H1 (cell line): ENCODE data around the gene USP30.

Source experiments
- CTCF ChIP-seq, 3 experiments: IDR thresholded peaks; 1 replicate in 2 of 3; 2 replicates in 1 of 3; pipeline versions ENCODE4 v1.5.1 to v1.6.1; 2011; ENCODE audit warnings: low read length in 3 of 3, mild to moderate bottlenecking in 3 of 3, inconsistent platforms in 2 of 3, low read depth in 1 of 3, moderate library complexity in 1 of 3; ENCODE audit not compliant: insufficient read depth in 1 of 3; ENCODE audit errors: control extremely low read depth in 1 of 3
- EP300 ChIP-seq, 2 experiments: IDR thresholded peaks; 1 replicate in 1 of 2; 2 replicates in 1 of 2; pipeline ENCODE4 v1.6.1; 2011 to 2012; ENCODE audit warnings: low read depth in 2 of 2, low read length in 2 of 2, mild to moderate bottlenecking in 2 of 2, borderline replicate concordance in 1 of 2, inconsistent platforms in 1 of 2, moderate library complexity in 1 of 2

DNA sequence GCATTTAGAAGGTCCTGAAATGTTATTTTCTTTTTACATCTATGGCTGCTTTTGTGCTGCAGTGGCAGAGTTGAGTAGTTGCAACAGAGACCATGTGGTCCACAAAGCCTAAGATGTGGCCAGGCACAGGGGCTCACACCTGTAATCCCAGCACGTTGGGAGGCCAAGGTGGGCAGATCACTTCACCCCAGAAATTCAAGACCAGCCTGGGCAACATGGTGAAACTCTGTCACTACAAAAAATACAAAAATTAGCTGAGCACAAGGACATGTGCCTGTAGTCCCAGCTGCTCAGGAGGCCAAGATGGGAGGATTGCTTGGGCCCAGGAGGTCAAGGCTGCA lies 13.4 kb downstream of the USP30 start:
- TF ChIP-seq CTCF (IDR thresholded peaks at IDR 0.05; ENCODE audit: control extremely low read depth in 1 of 3, insufficient read depth in 1 of 3, low read depth in 1 of 3, low read length in 3 of 3): no peak
- TF ChIP-seq EP300 (IDR thresholded peaks at IDR 0.05; ENCODE audit: borderline replicate concordance in 1 of 2, low read depth in 2 of 2, low read length in 2 of 2): no peak
